ENCODE results near the gene TJP3. TPM values are rescaled to one million over a fixed set of nuclear protein-coding genes. Genes with fewer than 3 reads are reported as not detected.

Gene TJP3
- total RNA-seq, 1 donor from 2014 or later: 20.0 TPM

DNA sequence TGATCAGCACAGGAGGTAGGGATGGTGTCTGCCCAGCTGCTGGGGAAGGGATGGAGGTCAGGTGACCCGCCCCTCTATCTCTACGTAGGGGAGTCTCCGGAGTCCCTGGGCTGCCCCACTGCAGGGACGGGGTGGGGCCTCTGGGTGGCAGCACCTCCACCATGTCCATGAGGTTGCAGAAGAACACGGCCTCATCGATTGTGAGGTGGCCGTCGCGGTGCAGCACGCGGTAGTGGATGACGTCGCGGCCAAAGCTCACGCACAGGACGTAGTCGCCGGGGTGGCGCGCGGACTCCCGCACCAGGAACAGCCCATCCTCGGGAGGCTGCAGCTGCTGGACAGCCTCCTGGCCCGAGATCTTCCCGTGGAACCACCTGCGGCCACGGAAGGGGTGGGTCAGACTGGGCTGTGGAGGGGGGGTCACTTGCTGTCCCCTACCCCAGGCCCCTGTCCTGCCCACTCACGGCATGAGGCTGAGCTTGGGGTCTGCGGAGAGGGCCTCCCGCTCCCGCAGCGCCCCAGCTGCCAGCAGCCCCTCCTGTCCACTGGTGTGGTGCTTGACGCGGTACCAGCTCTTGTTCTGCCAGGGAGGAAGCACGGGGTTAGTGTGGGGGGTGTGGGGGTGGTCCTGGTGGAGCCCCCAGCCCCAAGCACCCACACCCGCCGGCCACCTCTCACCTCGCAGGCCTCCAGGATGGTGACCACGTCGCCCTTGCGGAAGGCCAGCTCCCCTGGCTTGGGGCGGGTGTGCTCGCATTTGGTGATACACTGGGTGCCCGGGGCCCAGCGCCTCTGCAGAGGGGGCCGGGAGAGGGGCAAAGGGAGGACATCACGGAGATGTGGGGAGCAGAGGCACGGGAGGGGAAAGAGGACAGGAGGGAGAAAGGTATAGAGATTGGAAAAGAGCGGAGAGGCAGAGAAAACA, 75.7 kb downstream of the TJP3 start:
- Mint-ChIP-seq H3K36me3 (no peaks in the 10 kb centered on the region), H3K27ac (no peak overlapping the region), H3K9me3 (peaks cover 8% of the 10 kb centered on the region), H3K4me1 (ENCODE audit: unreplicated experiment) (no peaks in the 10 kb centered on the region), H3K27me3 (peaks cover 35% of the 10 kb centered on the region), H3K4me3 (peak overlapping the region; percentile 62)
- no peak for DNase-seq (ENCODE audit: extremely low spot score, unreplicated experiment)
- TF ChIP-seq, protein P1, sequence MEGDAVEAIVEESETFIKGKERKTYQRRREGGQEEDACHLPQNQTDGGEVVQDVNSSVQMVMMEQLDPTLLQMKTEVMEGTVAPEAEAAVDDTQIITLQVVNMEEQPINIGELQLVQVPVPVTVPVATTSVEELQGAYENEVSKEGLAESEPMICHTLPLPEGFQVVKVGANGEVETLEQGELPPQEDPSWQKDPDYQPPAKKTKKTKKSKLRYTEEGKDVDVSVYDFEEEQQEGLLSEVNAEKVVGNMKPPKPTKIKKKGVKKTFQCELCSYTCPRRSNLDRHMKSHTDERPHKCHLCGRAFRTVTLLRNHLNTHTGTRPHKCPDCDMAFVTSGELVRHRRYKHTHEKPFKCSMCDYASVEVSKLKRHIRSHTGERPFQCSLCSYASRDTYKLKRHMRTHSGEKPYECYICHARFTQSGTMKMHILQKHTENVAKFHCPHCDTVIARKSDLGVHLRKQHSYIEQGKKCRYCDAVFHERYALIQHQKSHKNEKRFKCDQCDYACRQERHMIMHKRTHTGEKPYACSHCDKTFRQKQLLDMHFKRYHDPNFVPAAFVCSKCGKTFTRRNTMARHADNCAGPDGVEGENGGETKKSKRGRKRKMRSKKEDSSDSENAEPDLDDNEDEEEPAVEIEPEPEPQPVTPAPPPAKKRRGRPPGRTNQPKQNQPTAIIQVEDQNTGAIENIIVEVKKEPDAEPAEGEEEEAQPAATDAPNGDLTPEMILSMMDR (conservative IDR thresholded peaks at IDR 0.05): peak; percentile 50

DNA sequence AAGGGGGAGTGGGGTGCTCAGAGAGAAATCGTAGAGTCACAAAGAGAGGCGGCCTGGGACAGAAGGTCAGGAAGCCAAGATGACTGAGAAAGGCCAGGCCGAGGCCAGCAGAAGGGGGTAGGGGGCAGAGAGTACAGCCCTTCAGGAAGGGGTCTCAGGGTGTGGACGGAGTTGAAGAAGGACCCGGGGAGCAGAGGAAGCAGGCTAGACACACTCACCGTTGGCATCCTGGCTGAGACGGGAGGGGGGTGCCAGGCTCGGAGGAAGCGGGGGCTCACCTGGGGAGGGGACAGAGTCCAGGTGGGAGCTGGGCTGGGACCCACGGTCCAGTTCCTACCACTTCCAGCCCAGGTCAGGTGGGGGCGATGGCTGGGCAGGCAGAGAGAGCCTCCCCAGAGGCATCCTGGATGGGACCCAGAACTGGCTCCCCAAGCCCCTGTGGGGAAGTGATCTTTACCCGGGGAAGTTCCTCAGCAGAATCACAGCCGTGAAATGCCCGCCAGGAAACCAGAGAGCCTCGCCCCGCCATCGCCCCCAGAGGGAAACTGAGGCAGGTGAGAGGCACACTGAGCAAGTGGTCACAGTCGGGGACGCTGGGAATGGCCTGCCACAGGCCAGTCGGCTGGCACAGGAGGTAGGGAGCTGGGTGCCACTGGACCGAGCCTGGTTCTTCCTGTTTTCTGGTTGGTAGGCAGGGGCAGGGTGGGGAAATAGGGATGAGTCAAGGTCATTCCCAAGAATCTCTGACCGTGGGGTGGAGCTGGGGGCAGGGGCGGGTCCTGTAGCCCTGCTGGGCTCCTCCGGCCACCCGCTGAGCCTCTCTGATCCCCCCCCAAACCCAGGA, 76.6 kb downstream of the TJP3 start:
- DNase-seq (ENCODE audit: extremely low spot score, unreplicated experiment): no peak
- Mint-ChIP-seq H3K4me1 (ENCODE audit: unreplicated experiment) (no peaks in the 10 kb centered on the region), H3K9me3 (peaks cover 8% of the 10 kb centered on the region), H3K4me3 (peak overlapping the region; percentile 62), H3K36me3 (no peaks in the 10 kb centered on the region), H3K27ac (no peak overlapping the region), H3K27me3 (peaks cover 42% of the 10 kb centered on the region)
- TF ChIP-seq, protein P1 (conservative IDR thresholded peaks at IDR 0.05): no peak

DNA sequence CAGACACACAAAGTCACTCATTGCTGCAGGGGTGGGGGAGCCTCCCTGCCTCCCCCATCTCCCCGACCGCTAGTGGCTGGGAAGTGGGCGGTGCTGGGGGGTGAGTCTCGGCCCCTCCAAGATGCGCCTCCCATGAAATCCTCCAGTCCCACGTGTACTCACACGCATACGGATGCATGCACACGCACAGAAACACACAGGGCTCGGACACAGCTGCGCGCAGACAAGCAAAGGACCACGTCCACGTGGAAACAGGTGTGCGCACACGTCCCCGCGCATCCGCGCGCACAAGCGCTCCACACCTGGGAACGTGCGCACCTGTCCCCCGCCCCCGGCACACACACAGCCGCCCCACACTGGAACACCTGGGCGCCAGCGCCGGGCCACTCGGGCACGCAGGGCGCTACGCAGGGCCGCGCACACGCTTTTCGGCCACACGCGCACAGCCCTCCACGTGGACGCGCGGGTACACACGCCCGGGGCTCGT, 77.3 kb downstream of the TJP3 start:
- H3K27ac Mint-ChIP-seq: no peak overlapping the region
- no peaks in the 10 kb centered on the region for H3K4me1 Mint-ChIP-seq (ENCODE audit: unreplicated experiment)
- no peaks in the 10 kb centered on the region for H3K36me3 Mint-ChIP-seq
- TF ChIP-seq, protein P1 (conservative IDR thresholded peaks at IDR 0.05): no peak
- no peak for DNase-seq (ENCODE audit: extremely low spot score, unreplicated experiment)
- peak overlapping the region; percentile 45 for H3K4me3 Mint-ChIP-seq
- peaks cover 48% of the 10 kb centered on the region for H3K27me3 Mint-ChIP-seq
- H3K9me3 Mint-ChIP-seq: peaks cover 9% of the 10 kb centered on the region

DNA sequence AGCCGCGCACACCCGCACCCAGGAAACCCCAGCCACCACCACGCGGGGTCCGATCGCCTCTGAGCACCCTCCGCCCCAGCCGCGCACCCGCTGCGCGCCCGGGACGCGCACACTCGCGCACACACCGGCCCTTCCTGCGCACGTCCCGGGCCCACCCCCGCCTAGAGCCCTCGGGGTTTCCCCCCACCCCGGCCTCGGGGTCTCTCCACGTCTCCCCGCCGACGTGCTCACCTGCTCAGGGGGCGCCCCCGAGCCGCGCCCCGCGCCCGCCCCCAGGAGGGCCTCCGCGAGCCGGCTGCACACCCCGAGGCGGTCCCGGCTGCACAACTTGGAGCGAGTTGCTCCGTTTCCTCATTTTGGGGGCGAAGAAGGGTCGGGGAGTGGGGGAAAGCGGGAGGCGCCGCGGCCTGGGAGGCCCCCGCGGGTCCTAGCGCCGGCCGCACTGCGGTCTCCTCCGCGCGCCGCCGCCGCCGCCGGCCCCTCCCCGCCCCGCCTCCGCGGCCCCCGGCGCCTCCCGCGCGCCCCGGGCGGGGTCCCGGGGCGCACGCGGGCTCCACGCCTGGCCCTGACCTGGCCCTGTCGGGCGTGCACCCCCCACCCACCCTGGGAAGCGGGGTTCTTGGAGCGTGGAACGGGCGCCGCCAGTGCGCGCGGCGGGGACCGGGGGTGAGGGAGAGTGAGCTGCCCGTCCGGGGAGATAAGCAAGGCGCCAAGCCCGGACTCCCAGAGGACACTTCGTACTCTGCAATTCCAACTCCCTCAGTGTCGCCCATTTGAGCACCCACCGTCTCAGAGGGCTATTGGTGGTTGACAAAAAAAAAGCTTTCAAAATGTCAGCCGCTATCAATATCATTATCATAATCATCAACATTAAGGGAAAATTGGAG, 78.0 kb downstream of the TJP3 start, which contains the start of gene MATK:
MATK (minus strand) TSS at position 444 of the 887 bp plus-strand sequence. CDS start 1,246 bp downstream, outside the sequence.
- H3K27ac Mint-ChIP-seq: no peak within 1 kb of the TSS
- TF ChIP-seq, protein P1 (conservative IDR thresholded peaks at IDR 0.05): no peak
- peaks cover 55% of the 10 kb centered on the region for H3K27me3 Mint-ChIP-seq
- no peaks in the 10 kb centered on the region for H3K4me1 Mint-ChIP-seq (ENCODE audit: unreplicated experiment)
- peak within 1 kb of the TSS; percentile 45 for H3K4me3 Mint-ChIP-seq
- peaks cover 14% of the 10 kb centered on the region for H3K9me3 Mint-ChIP-seq
- no peak for DNase-seq (ENCODE audit: extremely low spot score, unreplicated experiment)
- no peaks in the 10 kb centered on the region for H3K36me3 Mint-ChIP-seq

All from type B pancreatic cell (in vitro differentiated cells).